WTC11 (cell line): ENCODE measurements around the gene A1BG. TPM values are rescaled to one million over a fixed set of nuclear protein-coding genes. Genes with fewer than 3 reads are reported as not detected.

Experiments
- ATAC-seq: fragments of 200-7000 bp; cut with Tn5 transposase; 2 replicates; pipeline ENCODE4 v1.10.0; 2021; ENCODE audit warnings: mild to moderate bottlenecking, moderate library complexity
- CTCF ChIA-PET: fragments of 300-600 bp; sonication (Branson Sonifier 250); formaldehyde crosslinking; loops from one replicate; lab custom pipeline; 2021; ENCODE audit warnings: antibody characterized with exemption; lab: Charles Lee
- POLR2A ChIA-PET: fragments of 350-600 bp; sonication (Branson Sonifier 250); formaldehyde crosslinking; loops from one replicate; lab custom pipeline; 2021; ENCODE audit warnings: antibody characterized with exemption; lab: Charles Lee
- DNase-seq: peaks from one replicate; pipeline ENCODE4 v3.0.0; 2021; ENCODE audit warnings: low spot score
- H3K27ac Mint-ChIP-seq: 2 replicates; pipeline ENCODE4 v1.8.0; 2021; ENCODE audit warnings: mixed read lengths
- H3K27me3 Mint-ChIP-seq: 2 replicates; pipeline ENCODE4 v1.8.0; 2021; ENCODE audit warnings: low read depth, mild to moderate bottlenecking, moderate library complexity, mixed read lengths
- H3K36me3 Mint-ChIP-seq: 2 replicates; pipeline ENCODE4 v1.8.0; 2021; ENCODE audit warnings: mixed read lengths
- H3K4me1 Mint-ChIP-seq: 2 replicates; pipeline ENCODE4 v1.8.0; 2022; ENCODE audit warnings: mixed read lengths
- H3K4me3 Mint-ChIP-seq: 2 replicates; pipeline ENCODE4 v1.8.0; 2021; ENCODE audit warnings: mild to moderate bottlenecking, moderate library complexity, mixed read lengths
- H3K9me3 Mint-ChIP-seq: 2 replicates; pipeline ENCODE4 v1.8.0; 2021; ENCODE audit warnings: mixed read lengths
- ARID4B ChIP-seq: sonication (generic); formaldehyde crosslinking; IDR thresholded peaks from 2 replicates; pipeline ENCODE4 v1.8.0; 2023; ENCODE audit warnings: missing genetic modification reagents, mild to moderate bottlenecking, borderline replicate concordance
- CBFB ChIP-seq: sonication (generic); formaldehyde crosslinking; IDR thresholded peaks from 2 replicates; pipeline ENCODE4 v1.8.1; 2022; ENCODE audit warnings: mild to moderate bottlenecking, low read depth, missing genetic modification reagents
- CREM ChIP-seq: sonication (generic); formaldehyde crosslinking; IDR thresholded peaks from 2 replicates; pipeline ENCODE4 v1.8.1; 2022; ENCODE audit warnings: mild to moderate bottlenecking, missing genetic modification reagents, moderate library complexity
- E2F1 ChIP-seq: sonication (generic); formaldehyde crosslinking; IDR thresholded peaks from 2 replicates; pipeline ENCODE4 v1.8.0; 2022; ENCODE audit warnings: mild to moderate bottlenecking, missing genetic modification reagents
- FOXK1 ChIP-seq: sonication (generic); formaldehyde crosslinking; IDR thresholded peaks from 2 replicates; pipeline ENCODE4 v1.8.0; 2022; ENCODE audit warnings: mild to moderate bottlenecking, moderate library complexity, missing genetic modification reagents
- FOXP1 ChIP-seq: sonication (generic); formaldehyde crosslinking; IDR thresholded peaks from 2 replicates; pipeline ENCODE4 v1.8.0; 2022; ENCODE audit warnings: missing genetic modification reagents, mild to moderate bottlenecking, moderate library complexity, borderline replicate concordance
- GABPB1 ChIP-seq: sonication (generic); formaldehyde crosslinking; IDR thresholded peaks from 2 replicates; pipeline ENCODE4 v1.8.1; 2023; ENCODE audit warnings: mild to moderate bottlenecking, missing genetic modification reagents
- HMGXB4 ChIP-seq: sonication (generic); formaldehyde crosslinking; IDR thresholded peaks from 2 replicates; pipeline ENCODE4 v1.8.1; 2023; ENCODE audit warnings: mild to moderate bottlenecking, moderate library complexity, missing genetic modification reagents
- IRF2 ChIP-seq: sonication (generic); formaldehyde crosslinking; IDR thresholded peaks from 2 replicates; pipeline ENCODE4 v1.8.0; 2022; ENCODE audit warnings: low read depth, missing genetic modification reagents, borderline replicate concordance
- JUN ChIP-seq: sonication (generic); formaldehyde crosslinking; IDR thresholded peaks from 2 replicates; pipeline ENCODE4 v1.8.0; 2023; ENCODE audit warnings: mild to moderate bottlenecking, missing genetic modification reagents
- MAX ChIP-seq: sonication (generic); formaldehyde crosslinking; IDR thresholded peaks from 2 replicates; pipeline ENCODE4 v1.8.0; 2022; ENCODE audit warnings: mild to moderate bottlenecking, missing genetic modification reagents
- MYBL2 ChIP-seq: sonication (generic); formaldehyde crosslinking; IDR thresholded peaks from 2 replicates; pipeline ENCODE4 v1.8.1; 2023; ENCODE audit warnings: mild to moderate bottlenecking, moderate library complexity, missing genetic modification reagents
- NFE2L1 ChIP-seq: sonication (generic); formaldehyde crosslinking; IDR thresholded peaks from 2 replicates; pipeline ENCODE4 v1.8.1; 2023; ENCODE audit warnings: missing genetic modification reagents
- SOX15 ChIP-seq: fragments of 250-450 bp; sonication (Bioruptor Pico); IDR thresholded peaks from 2 replicates; pipeline ENCODE4 v1.9.0; 2021; ENCODE audit warnings: mild to moderate bottlenecking
- USF1 ChIP-seq: sonication (generic); formaldehyde crosslinking; IDR thresholded peaks from 2 replicates; pipeline ENCODE4 v1.8.0; 2022; ENCODE audit warnings: mild to moderate bottlenecking, missing genetic modification reagents
- ZBTB43 ChIP-seq: sonication (generic); formaldehyde crosslinking; IDR thresholded peaks from 2 replicates; pipeline ENCODE4 v1.8.1; 2023; ENCODE audit warnings: mild to moderate bottlenecking, missing genetic modification reagents
- ZNF281 ChIP-seq: sonication (generic); formaldehyde crosslinking; IDR thresholded peaks from 2 replicates; pipeline ENCODE4 v1.8.0; 2023; ENCODE audit warnings: mild to moderate bottlenecking, missing genetic modification reagents
- ZNF317 ChIP-seq: sonication (generic); formaldehyde crosslinking; IDR thresholded peaks from 2 replicates; pipeline ENCODE4 v1.8.1; 2023; ENCODE audit warnings: low read depth, mild to moderate bottlenecking, moderate library complexity, missing genetic modification reagents, borderline replicate concordance
- total RNA-seq: library from RNA; stranded (reverse); gene quantifications from 3 replicates; pipeline ENCODE4 v1.2.3, GENCODE V29; 2021

A1BG gene
- total RNA-seq, 1 experiment from 2014 or later = 24.3 TPM

GRCh38 chr19:58387338-58388174, 34.3 kb upstream of the A1BG start:
- Mint-ChIP-seq H3K9me3 (no peaks in the 10 kb centered on the region), H3K36me3 (peaks cover 39% of the 10 kb centered on the region), H3K4me1 (peaks cover 22% of the 10 kb centered on the region), H3K27ac (peak overlapping the region; percentile 70), H3K27me3 (no peaks in the 10 kb centered on the region)
- ChIA-PET POLR2A (interaction anchor here (1.1 kb wide), 1 partner anchor 25 kb away, joined by 3 read pairs; the partner anchor contains the start of gene ZNF497), CTCF (interaction anchor here (0.6 kb wide), 1 partner anchor 82 kb away, joined by 3 read pairs; no protein-coding TSS in a partner anchor)
- ATAC-seq (no peak), DNase-seq (no peak)
- TF ChIP-seq JUN (CRISPR knock-in tag) = no peak
- TF ChIP-seq CBFB (CRISPR knock-in tag) = no peak
- no peak for TF ChIP-seq E2F1 (CRISPR knock-in tag)
- no peak for TF ChIP-seq FOXK1 (CRISPR knock-in tag)
- 0 out of 2 replicates have a peak, but pooled peaks have one; percentile 38 for TF ChIP-seq CREM (CRISPR knock-in tag)
- no peak for TF ChIP-seq ZNF317 (CRISPR knock-in tag)
- no peak for TF ChIP-seq SOX15 (CRISPR knock-in tag)
- TF ChIP-seq, all 79 proteins: peak for 1
- peak overlapping the region; percentile 96 for H3K4me3 Mint-ChIP-seq

- no peaks in the 10 kb centered on the region for H3K9me3 Mint-ChIP-seq
- 0 out of 2 replicates have a peak, but pooled peaks have one; percentile 75 for TF ChIP-seq ZBTB43
- peak; percentile 86 for TF ChIP-seq FOXP1 (CRISPR knock-in tag)
- peak; percentile 93 for TF ChIP-seq MAX (CRISPR knock-in tag)
- TF ChIP-seq MYBL2 (CRISPR knock-in tag) = peak; percentile 38
- peak; percentile 26 for TF ChIP-seq GABPB1 (CRISPR knock-in tag)
- 0 out of 2 replicates have a peak, but pooled peaks have one; percentile 39 for TF ChIP-seq IRF2 (CRISPR knock-in tag)
- peak; percentile 74; the same call in 1 of the 2 replicates for TF ChIP-seq HMGXB4 (CRISPR knock-in tag)
- no peak for TF ChIP-seq CBFB (CRISPR knock-in tag)
- TF ChIP-seq ARID4B (CRISPR knock-in tag) = peak; percentile 40
- peak; percentile 71; the same call in 1 of the 2 replicates for TF ChIP-seq USF1 (CRISPR knock-in tag)
- TF ChIP-seq NFE2L1 = peak; percentile 70; the same call in 1 of the 2 replicates
- TF ChIP-seq ZNF281 (CRISPR knock-in tag) = peak; percentile 98
These were observed 33.5 kb upstream of the A1BG start, which contains the start of gene RPS5 for GRCh38 chr19:58386576-58387337. RPS5 (plus strand) TSS chr19:58387269; CDS start chr19:58388138, 869 bp downstream.

More at GRCh38 chr19:58386576-58387337, 33.5 kb upstream of the A1BG start, which contains the start of gene RPS5:
- peak within 1 kb of the TSS; percentile 96 for H3K4me3 Mint-ChIP-seq
- peaks cover 22% of the 10 kb centered on the region for H3K4me1 Mint-ChIP-seq
- POLR2A ChIA-PET = interaction anchor here (0.6 to 1.1 kb wide), 3 partner anchors 24 to 189 kb away, joined by 3 to 4 read pairs (median 3); partner anchors contain the start of gene ZNF497
- H3K27me3 Mint-ChIP-seq = no peaks in the 10 kb centered on the region
- CTCF ChIA-PET = interaction anchor here (0.6 kb wide), 1 partner anchor 98 kb away, joined by 4 read pairs; no protein-coding TSS in a partner anchor
- peaks cover 35% of the 10 kb centered on the region for H3K36me3 Mint-ChIP-seq
- DNase-seq (peak; percentile 92), ATAC-seq (peak; percentile 88)
- peak within 1 kb of the TSS; percentile 98 for H3K27ac Mint-ChIP-seq
